ENCODE measurements around the gene FOXC1. TPM values are rescaled to one million over a fixed set of nuclear protein-coding genes. Genes with fewer than 3 reads are reported as not detected.

The FOXC1 gene
- total RNA-seq, 4 donors from 2014 or later: 3.8 to 10.1 (median 6.7) TPM

DNA sequence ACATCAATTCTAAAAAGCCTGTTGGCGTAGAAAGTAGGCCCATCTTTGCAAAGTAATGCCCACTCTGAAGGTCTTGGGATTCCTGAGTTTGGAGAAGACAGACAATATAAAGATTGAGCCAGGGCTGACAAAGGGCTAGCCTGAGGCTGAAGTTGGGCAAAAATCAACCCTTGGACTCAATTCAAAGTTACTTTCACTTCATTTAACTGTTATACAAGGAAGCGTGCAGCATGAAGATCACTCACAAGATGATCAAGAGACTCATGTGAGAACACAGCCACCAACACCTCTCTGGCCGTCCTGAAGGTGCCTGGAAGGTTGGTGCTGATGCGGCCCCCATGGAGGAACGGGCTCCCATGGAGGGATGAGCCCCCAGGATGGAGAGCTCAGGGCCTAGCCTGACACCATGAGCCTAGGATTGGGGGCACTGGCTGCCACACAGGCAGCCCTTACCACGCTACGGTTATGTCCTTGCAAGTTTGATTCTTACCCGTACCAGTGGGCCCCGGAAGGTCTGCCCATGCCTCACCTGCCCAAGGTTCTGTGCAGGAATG is 26.6 kb downstream of the FOXC1 start:
- no peak for DNase-seq (ENCODE audit: low spot score)
- TF ChIP-seq, protein P1, sequence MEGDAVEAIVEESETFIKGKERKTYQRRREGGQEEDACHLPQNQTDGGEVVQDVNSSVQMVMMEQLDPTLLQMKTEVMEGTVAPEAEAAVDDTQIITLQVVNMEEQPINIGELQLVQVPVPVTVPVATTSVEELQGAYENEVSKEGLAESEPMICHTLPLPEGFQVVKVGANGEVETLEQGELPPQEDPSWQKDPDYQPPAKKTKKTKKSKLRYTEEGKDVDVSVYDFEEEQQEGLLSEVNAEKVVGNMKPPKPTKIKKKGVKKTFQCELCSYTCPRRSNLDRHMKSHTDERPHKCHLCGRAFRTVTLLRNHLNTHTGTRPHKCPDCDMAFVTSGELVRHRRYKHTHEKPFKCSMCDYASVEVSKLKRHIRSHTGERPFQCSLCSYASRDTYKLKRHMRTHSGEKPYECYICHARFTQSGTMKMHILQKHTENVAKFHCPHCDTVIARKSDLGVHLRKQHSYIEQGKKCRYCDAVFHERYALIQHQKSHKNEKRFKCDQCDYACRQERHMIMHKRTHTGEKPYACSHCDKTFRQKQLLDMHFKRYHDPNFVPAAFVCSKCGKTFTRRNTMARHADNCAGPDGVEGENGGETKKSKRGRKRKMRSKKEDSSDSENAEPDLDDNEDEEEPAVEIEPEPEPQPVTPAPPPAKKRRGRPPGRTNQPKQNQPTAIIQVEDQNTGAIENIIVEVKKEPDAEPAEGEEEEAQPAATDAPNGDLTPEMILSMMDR (IDR thresholded peaks at IDR 0.05): no peak
- ATAC-seq (ENCODE audit: low FRiP score): no peak

GRCh38 chr6:1636971-1637871 is 27.5 kb downstream of the FOXC1 start:
- TF ChIP-seq, protein P1 (IDR thresholded peaks at IDR 0.05): no peak
- DNase-seq (ENCODE audit: low spot score): no peak

DNA sequence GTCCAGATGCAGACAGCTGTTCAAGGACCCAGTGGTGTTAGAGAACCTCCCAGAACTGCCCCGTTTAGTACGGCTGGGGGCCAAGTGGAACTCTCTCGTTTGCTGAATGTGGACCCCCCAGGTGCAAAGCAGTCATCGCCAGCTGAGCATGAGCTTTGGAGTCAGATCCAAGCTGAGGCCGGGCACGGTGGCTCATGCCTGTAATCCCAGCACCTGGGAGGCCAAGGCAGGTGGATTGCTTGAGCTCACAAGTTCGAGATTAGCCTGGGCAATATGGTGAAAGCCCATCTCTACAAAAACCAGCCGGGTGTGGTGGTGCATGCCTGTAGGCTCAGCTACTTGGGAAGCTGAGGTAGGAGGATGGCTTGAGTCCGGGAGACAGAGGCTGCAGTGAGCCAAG is 29.7 kb downstream of the FOXC1 start:
- no peak for DNase-seq (ENCODE audit: low spot score)
- TF ChIP-seq, protein P1 (IDR thresholded peaks at IDR 0.05): no peak
- ATAC-seq (ENCODE audit: low FRiP score): no peak

More at GRCh38 chr6:1636971-1637871, 27.5 kb downstream of the FOXC1 start:
- no peak for ATAC-seq (ENCODE audit: low FRiP score)

- no peak for DNase-seq (ENCODE audit: low spot score)
- no peak for ATAC-seq (ENCODE audit: low FRiP score)
- TF ChIP-seq, protein P1 (IDR thresholded peaks at IDR 0.05): no peak
Observed at GRCh38 chr6:1640476-1640875, 30.8 kb downstream of the FOXC1 start.

- DNase-seq (ENCODE audit: low spot score) (no peak), ATAC-seq (ENCODE audit: low FRiP score) (no peak)
- TF ChIP-seq, protein P1 (IDR thresholded peaks at IDR 0.05): no peak
Observed at GRCh38 chr6:1641343-1641885, 31.7 kb downstream of the FOXC1 start.

DNA sequence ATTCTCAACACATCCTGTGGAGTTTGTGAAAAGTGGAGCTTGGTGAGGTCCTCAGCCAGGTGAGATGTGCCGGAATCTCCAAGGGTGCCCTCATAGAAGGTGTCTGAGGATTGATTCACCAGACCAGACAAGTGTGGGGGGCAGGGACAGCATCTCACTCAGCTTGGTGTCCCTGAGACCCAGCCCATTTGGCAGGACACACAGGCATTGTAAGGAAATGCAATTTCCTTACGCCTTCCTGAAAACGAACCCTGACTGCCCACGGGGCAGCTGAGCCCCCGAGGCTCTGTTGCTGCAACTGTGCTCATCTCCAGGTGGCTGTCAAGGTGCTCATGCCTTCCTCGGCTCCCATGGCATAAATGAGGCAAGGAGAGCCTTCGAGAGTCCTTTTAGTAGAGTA is 33.4 kb downstream of the FOXC1 start:
- ATAC-seq (ENCODE audit: low FRiP score) (no peak), DNase-seq (ENCODE audit: low spot score) (no peak)
- TF ChIP-seq, protein P1 (IDR thresholded peaks at IDR 0.05): no peak

Data from omental fat pad (tissue), 4 donors.